ENCODE data around the gene PITPNM2.
A peak's percentile ranks its signal among the peaks of the same experiment; 100 is the strongest.

PITPNM2 gene

DNA sequence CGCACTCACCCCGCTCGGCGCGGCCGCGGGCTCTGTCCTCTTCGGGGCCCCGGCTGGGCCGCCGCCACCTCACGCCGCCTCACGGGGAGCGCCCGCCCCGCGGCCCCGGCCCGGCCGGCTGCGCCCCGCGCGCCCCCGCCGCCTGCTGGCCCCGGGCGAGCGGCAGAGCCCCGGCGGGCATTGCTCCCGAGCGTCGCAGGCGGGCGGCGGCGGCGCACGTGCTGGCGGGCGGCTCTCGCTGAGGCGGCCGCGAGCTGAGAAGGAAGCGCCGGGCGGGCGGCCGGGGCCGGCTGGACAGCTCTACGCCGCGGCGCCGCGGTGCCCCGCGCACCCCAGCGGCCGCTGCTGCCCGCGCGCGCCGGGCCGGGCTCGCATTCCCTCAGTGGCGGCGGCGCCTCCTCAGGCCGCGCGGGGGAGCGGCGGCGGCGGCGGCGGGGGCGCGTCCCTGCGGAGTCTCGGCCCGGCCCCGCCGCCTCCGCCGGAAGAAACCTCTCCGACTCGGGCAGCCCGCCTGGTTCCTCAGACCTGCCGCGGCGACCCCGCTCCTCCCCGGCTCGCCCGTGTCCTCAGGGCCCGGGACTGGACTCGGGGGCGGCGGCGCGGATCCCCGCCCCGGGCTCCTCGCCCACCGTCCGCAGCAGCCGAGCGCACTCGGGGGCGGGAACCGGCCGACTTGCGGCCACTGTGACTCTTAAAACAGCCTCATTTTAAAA lies at the start of gene PITPNM2:
TSS of gene PITPNM2 (minus strand) at position 347 of the 713 bp plus-strand sequence. CDS start 116,500 bp downstream, outside the sequence.
- peak; percentile 59 for DNase-seq

DNA sequence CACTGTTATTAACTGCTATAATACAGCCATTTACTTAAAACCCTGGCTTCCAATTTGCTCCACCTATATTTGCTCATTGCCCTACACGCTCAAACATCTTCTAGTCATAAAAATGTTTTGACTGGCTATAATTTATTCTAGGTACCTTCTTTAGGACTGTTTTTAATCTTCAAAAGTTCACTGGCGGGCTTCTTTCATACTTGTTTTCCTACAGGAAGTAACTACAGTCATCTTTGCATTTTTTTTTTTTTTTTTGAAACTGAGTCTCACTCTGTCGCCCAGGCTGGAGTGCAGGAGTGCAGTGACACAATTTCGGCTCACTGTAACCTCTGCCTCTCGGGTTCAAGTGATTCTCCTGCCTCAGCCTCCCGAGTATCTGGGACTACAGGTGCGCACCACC lies 49.5 kb upstream of the PITPNM2 start:
- DNase-seq, result no peak

DNA sequence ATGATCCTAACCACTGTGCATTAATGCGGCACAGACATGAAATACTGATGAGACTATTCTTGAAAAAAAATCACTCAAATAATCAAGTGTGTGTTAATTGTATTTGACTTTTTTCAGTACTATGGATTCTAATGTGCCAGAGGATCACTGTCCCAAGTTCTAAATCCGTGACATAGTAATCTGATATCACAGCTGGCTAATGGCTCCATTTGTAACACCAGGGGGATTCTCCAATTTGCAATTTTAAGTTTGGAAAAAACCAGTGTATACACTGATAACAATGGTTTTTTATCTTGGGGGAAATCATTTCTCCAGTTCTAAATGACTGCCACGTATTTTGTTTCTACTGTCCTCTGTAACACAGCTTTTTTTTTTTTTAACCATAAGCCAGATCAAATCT lies 49.0 kb upstream of the PITPNM2 start:
- no peak for DNase-seq

DNA sequence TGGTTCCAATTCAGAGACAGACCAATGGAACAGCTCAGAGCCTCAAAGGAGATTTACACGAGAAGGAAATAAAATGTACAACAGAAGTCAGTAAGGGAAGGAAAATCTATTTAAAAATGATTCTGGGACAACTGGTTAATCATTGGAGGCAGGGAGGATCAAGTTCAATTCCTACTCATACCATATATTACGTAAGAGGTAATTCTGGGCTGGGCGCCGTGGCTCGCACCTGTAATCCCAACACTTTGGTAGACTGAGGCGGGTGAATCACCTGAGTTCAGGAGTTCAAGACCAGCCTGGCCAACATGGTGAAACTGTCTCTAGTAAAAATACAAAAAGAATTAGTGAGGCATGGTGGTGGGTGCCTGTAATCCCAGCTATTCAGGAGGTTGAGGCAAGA lies 36.7 kb upstream of the PITPNM2 start:
- DNase-seq, result no peak

DNA sequence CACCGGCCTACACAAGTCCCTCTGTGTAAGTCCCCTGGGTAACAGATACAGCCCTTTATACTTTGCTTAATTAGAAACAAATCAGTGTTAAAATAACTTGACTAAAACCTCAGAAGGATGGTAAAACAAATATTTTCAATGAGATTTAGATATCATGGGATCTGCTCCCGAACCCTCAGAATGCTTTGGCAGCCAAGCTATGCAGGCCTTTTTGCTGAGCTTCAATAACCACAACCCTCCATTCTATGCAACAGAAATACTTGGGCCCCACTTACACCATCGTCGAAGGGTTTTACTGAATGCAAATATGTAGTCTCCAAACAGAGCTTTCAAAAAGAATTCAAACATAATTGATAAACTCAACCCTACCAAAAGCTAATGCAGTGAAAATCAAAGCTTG lies 29.3 kb upstream of the PITPNM2 start:
- no peak for DNase-seq

DNA sequence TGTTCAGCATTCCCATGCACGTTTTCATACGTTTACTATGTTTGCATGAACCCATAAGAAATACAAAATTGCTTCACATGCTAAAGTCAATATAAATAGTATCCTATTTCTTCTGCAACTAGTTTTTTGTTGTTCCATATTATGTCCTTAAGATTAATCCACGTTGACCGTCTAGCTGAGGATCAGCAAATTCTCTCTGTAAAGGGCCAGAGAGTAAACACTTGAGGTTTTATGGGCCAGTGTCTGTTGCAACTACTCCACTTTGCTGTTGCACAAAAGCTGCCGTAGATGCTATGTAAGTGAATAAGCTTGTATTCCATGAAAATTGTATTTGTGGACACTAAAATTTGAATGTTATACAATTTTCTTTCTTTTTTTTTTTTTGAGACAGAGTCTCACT lies 21.1 kb upstream of the PITPNM2 start:
- no peak for DNase-seq

DNA sequence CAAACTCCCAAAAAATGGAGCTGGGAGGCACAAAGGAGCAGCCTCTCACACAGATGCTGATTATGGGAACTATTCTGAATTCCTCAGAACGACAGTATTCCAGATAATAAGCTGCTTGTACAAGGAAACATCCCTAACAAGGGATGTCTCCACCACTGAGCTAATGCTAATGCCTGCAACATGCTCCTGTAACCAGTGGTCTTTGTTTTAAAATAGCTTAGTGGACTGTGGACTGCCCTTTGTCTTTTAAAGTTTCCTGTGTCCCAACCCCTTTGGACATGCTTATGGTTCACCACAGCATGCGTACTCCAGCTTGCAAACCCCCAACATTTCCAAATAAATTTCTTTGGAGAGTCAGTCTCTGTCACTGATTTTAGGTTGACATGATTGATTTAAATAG lies 16.4 kb upstream of the PITPNM2 start:
- DNase-seq, result no peak

DNA sequence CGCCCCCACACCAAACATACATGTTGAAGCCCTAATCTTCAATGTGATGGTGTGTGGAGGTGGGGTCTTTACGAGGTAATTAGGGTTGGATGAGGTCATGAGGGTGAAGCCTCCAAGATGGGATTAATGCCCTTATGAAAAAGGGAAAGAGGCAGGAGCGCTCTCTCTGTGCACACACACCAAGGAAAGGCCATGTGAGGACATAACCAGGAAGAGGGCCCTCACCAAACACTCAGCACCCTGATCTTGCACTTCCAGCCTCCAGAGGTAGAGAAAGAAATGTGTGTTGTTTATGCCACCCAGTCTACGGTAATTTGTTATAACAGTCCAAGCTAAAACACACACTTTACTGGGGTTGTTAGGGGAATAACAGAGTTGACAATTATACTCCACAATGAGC lies 14.6 kb upstream of the PITPNM2 start:
- DNase-seq, result no peak

DNA sequence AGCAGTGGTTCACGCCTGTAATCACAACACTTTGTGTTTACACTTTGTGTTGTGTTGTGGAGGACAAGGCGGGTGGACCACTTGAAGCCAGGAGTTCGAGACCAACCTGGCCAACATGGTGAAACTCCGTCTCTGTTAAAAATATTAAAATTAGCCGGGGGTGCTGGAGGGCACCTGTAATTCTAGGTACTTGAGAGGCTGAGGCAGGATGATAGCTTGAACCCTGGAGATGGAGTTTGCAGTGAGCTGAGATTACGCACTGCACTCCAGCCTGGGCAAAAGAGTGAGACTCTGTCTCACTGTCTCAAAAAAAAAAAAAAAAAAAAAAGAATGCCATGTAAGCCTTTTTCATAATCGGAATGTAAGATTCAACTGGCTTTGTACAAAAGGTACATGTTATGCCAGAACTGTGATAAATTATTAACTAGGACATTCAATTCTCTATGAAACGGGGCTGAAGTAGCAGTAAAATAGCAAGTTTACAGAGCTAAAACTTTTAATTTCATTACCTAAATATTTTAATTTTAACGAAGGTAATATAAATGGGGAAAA lies 13.9 kb upstream of the PITPNM2 start:
- DNase-seq, result no peak

DNA sequence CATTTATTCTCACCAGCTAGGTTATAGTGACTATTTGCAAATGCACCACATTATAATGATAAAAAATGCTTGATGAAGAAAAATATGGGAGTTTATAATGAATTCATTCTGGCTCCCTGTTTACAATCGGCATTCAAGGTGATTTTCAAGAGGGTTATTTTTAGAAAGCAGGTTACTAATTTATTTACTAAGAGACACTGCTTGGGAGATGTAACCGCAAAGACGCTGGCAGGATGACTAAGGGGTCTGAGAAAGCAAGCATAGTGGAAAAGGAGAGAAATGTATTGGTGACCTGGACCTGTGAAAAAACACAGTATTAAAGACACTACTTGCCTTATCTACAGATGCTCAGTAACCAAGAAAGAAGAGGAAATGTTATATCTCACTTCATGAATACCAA lies 13.3 kb upstream of the PITPNM2 start:
- no peak for DNase-seq

DNA sequence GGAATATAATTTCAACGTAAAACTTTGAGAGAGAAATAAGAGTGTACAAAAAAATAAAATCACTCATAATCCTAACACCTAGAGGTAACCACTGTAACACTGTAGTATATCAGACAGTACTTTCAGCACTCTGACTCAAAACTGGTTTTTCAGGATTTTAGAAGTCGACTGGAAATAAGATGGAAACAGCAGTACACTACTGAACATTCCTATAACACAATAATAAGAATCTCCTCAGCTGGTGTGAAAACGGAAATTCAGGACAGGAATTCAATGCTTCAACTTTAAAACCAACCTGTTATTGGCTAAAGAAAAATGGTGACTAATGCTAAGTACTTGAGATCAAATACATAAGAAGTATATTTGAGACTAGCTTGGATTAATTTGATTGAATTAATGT lies 12.3 kb upstream of the PITPNM2 start:
- no peak for DNase-seq

DNA sequence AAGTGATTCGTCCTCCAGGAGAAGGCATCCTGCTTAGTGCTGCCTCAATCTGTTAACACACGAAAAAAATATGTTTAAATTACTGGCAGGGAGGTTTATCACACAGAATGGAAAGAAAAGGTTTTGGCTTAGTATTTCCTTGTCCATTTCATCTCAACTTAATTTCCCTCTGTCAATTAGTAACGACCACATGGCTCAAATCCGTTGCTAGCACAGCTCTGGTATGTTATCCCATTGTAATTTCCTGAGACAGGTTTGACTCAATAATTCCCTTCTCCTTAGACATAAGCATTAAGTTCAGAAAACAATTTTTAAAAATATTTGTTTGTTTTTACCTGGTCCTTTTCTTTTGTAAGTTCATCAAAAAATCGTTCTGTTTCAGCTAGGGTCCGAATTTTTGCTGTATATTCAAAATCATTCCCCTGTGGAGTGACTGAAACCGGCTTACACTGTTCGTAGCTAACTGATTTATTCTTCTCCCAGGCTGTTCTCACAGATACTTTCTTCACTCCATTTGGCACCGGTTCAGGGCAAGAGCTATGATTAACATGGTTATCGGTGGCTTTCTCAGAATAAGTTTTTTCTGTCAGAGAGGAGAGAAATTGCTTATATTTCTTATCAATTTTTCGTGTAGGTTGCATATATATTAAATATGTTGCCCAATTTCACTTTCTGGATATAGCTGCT lies 10.1 kb upstream of the PITPNM2 start:
- DNase-seq, result no peak

DNA sequence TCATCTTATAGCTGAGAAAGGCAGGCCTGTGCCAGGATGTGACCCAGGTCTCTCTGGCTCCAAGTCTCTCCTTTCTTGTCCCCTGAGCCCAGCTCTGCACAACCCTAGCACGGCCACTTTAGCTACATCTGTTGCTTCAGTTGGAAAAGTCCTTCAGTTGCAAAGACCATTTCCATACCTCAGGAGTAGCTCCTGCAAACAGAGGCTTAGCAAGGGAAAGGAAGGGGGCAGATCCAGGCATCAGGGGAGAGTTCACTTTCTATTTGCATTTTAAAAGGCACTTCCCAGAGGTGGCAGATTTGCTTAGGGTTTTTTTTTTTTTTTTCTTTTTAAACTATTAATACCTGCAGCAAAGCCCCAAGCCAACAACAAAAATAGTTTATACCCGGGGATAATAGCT lies 3.0 kb upstream of the PITPNM2 start:
- no peak for DNase-seq

DNA sequence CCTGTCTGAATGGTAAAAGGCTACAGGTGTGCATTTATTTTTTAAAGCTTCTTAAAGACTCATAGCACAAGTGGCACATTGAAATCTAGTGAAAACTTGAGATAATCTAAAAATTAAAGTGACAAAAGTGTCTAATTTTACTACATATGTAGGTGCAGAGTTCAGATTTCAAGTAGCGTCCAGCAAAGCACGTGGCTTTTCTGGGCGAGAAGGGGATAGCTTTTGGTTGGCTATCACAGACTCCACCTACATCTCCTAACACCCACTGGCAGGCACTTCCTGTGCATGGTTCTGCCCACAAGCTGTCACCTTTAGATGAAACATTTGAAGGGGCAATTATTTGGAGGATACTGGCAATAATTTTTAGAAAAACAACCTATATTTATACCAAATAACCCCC lies 1.9 kb upstream of the PITPNM2 start:
- DNase-seq, result no peak

DNA sequence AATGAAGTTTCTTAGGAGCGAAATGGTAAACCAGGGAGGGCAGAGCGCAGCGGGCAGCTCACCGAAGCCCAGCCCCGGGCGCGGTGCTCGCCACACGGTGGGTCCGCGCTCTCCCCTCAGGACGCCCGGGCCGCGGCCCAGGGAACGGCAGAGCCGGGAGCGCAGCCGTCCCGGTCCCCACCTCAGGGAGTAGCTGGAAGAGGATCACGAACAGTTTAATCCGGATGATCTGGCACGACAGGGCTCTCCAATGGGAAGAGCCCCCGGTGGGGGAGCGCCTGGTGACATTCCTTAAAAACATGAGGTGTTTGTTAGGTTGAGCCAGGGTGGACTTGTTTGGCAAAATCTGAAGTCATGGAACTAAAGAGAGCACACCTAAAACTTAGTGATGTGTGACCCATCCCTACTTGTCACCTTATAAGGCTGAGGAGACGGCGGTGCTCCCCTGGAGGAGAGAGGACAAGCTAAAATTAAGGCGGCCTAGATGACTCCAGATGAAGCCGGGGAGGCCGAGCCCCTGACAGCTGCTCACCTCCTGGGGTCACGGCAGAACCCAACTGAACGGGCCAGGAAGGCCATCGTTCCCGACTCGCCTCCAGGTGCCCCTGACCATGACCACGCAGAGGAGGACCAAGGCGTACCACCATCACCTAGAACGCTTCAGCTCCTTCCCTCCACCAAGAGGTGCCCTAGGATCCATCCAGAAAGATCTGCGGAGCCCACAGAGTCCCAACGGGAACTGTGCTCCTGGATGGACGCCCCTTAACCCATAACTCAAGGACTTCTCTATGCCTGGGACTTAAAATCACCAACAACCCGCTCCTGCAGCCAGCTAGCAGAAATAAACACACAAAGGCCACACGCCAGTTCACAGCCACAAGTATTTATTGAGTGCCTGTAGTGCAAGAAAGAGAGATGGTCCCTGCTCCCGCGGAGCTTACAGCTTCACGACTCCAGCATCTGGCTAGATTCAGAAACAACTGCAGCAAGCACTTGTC lies 866 bp upstream of the PITPNM2 start:
- DNase-seq, result peak; percentile 3

DNA sequence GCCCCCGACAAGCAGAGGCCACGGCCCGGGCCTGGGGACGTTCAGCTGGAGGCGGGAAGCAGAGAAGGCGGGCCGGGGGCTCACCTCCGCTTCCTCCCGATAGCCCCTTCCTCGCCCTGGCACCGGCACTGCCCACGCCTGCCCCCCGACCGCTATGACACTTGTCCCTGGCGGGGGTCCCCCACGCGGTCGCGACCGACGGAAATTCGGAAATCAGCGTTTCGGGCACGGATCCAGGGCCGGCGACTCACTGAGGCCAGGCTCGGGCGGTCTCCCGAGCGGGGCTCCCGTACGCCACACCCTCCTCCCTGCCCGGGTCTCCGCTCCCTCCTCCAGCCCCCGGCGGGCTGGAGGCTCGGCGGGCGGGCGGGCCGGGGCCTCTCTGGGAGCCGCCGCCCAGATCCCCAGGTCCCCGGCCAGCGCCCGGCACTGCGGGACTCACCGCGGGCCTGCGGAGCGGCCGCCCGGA lies 581 bp downstream of the PITPNM2 start:
- DNase-seq, result peak; percentile 8

DNA sequence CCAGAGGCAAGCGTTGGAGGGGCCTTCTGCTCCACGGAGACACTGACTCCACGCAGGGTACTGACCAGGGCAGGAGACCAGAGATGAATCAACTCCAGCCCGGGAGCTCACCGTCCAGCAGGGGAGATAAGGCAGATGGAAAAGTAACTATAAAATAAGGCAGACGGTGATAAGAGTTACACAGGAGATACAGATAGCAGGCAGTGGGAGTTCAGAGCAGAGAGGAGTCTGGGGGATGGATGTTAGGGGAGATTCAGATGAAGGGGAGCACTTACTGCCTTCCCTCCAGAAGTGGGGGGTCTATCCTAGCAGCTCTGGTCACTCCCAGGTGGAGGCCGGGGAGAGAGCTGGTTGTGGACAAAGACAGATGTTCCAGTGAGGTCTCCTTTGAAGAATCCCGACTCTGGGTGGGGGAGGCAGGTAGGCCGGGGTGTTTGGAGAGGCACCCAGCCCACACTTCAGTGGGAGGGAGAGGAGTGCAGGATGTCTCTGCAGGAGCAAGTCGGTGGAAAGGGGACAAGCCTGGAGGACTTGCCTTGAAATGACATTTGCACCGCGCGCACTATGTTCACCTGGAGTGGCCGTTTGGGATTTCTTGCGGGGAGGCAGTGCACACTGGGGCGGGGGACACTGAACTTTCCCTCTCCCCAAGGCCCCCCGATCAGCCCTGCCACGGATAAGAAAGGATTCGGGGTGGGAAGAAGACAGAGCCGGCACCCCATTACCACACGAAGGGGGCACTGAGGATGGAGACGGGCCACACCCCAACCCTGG lies 1.2 kb downstream of the PITPNM2 start:
- no peak for DNase-seq

DNA sequence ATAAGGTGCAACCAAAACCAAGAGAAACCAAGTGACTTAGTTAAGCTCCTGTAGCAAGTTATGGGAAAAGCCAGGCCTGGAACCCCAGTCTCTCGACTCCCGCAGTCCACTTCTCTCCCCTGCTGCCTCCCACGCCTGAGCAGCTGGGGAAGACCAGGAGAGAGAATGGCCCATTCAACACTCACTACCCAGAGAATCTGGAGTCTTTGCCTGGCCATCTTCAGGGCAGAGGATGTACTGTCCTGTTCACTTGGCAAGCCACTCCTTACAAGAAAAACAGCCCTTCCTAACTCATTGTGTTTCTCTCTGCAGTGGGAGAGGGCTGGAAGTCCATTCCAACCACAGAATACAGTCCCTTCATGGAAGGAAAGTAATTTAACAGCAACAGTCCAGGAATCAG lies 1.8 kb downstream of the PITPNM2 start:
- no peak for DNase-seq

DNA sequence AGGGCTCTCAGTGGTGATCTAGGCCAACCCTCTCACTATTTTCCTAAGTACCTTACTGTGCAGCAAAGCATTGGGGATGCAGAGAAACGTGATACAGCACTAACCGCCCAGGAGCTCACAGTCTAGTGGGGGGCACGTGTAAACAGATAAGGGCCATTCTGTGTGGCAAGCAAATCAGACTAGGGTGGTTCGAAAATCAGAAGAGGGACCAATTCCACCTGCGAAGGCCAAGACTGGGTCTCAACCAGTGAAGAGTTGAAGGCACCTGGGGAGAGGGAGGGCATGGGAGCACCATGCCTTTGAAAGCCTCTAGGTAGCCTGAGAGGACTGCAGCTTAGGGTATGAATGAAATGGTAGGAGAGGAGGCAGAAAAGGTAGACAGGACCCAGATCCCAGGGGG lies 2.2 kb downstream of the PITPNM2 start:
- no peak for DNase-seq

DNA sequence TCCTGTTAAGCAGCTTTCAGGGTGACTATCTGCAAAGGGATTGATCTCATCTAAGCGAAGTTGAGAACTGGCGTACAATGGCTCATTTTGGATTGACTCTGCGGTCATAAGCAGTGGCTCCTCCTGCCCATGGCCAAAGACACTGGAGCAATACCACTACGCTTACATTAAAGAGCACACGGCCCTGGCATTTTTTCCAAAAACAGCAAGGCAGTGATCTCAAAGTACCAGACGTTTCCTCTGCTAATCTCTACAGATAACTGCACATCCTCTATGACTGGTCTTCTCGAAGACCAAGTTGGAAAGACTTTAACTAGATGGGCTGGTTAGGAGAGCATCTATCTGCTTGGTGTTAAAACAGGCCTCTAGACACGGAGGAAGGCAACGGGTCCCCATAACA lies 2.7 kb downstream of the PITPNM2 start:
- no peak for DNase-seq

DNA sequence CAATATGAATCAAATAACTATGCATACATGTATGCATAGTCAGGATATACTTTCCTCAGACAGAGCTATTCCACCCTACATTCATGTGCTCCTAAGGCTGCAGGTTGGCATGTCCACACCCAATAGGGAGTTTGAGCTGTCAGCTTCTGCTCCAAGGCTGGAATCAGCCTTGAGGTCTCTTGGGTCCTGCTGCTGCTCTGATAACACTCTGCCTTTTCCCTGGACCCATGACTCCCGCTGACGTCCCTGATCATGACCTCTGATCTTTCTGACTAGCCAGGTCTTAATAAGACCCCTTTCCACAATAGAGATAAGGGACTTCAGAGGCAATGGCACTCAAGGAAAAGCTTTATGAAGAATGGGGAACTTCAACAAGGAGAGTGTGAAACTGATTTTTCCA lies 5.7 kb downstream of the PITPNM2 start:
- DNase-seq, result no peak

DNA sequence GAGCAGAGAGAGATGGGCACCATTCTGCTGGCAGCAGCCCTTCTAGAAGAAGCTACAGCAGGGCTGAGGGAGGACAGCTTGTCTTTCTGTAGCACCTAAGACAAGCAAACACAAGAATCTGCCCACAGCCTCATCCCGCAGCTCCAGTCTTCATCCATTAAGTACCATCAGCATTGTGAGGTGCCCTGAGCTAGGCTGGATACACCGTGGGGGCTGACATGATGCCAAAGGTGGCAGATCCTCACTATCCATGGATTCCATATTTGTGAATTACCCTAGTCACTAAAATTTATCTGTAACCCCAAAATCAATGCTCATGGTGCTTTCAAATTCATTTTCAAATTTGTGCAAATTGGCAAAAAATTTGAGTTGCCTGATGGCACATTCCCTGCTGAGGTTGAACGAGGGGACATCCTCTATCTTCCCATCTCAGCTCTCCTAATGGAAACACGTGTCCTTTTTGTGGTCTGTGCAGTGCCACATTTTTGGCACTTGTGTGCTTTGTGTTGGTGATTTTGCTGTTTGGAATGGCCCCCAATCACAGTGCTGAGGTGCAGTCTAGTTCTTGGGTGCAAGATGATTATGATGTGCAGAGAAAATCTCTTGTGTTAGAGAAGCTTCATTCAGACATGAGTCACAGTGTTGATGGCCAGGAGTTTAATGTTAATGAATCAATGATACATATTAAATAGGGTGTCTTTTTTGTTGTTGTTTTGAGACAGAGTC lies 7.0 kb downstream of the PITPNM2 start:
- no peak for DNase-seq
